Measurements from ENCODE around the gene HIGD1B.

Gene HIGD1B

DNA sequence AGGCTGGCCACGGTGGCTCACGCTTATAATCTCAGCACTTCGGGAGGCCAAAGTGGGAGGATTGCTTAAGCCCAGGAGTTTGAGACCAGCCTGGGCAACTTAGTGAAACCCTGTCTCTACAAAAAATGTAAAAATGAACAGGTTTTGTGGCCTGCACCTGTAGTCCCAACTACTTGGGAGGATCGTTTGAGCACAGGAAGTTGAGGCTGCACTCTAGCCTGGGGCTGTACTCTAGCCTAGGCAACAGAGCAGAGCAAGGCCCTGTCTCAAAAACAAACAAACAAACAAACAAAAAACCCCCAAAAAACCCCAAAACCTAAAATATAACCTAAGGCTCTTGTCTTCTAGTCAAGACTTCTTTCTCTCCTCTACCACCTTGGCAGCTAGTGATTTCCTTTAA, 7.4 kb upstream of the HIGD1B start:
- no peak for DNase-seq

GRCh38 chr17:44840936-44841335, 6.7 kb upstream of the HIGD1B start:
- DNase-seq = no peak

DNA sequence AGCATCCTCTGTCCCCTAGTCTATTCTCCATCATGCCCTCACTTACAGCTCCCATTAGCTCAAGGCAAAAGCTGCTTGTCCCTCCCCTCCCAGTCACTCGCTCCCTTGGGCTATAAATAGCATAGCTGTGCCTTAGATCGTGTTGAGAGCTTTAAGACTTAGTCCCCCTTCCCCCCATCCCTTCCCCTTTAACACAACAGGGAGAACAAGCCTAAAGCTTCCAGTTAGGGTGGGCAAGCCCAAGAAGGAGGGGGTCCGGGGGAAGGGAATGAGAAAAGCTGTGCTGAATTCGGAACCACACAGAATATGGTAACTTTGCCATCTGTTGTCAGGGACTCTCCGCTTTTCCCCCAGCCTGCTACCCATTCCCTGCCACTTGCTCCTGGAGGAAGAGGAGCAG, 4.9 kb upstream of the HIGD1B start:
- DNase-seq = no peak

GRCh38 chr17:44844390-44844830, 3.3 kb upstream of the HIGD1B start:
- DNase-seq = no peak

DNA sequence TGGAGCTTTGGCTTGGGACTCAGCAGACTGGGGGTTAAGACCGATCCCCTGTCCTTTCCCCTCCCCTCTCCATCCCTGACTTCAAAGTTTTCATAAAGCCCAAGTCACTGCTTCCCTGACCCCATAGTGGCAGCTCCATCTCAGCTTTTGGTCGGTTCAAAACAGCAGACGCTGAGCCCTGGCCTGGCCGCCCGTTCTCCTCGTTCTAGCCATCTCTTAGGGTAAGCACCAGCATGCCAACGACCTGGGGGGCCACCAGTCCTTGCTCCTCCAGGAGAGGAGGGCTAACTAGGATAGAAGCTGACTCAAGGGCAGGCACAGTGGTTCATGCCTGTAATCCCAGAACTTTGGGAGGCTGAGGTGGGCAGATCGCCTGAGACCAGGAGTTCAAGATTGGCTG, 1.5 kb upstream of the HIGD1B start:
- DNase-seq = no peak

GRCh38 chr17:44848257-44848795, 643 bp downstream of the HIGD1B start:
- DNase-seq = no peak

- no peak for DNase-seq
Measured at GRCh38 chr17:44848961-44849489, 1.3 kb downstream of the HIGD1B start.

DNA sequence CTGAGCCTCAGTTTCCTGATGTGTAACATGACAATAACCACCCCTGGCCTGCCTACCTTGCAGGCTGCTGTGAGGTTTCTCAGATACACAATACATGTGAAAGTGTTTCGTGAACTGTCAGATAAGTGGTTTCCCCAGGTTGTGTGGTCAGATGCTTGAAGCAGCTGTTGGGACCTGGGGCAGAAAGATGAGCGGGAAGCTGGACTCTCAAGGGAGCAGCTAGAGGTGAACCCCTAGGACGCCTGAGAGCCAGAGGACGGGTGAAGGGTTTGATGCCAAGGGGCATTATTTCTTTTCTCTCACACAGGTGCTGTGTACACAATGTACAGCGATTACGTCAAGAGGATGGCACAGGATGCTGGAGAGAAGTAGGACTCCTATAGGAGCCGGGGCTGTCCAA, 2.3 kb downstream of the HIGD1B start:
- DNase-seq = no peak

GRCh38 chr17:44850612-44851011, 2.9 kb downstream of the HIGD1B start:
- DNase-seq = peak; percentile 34

DNA sequence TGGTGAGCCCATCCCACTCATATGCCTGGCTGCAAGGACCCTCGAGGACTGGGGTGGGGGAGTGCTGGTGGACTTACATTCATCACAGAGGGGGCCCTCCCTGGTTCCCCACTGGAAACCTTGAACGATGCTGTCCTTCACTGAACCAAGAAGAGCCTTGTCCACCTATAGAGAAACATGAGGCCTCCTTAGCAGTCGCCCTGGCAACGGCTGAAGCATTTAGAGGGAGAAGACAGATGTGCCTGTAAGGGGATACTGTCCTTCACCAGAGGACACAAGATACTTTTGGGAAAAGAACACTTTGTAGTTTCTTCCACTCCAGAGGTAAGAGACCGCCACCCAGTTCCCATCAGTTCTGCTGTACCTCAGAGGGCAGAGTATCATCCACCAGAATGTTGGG, 6.5 kb downstream of the HIGD1B start:
- DNase-seq = no peak

GRCh38 chr17:44859701-44860100, 12.0 kb downstream of the HIGD1B start:
- DNase-seq = no peak

DNA sequence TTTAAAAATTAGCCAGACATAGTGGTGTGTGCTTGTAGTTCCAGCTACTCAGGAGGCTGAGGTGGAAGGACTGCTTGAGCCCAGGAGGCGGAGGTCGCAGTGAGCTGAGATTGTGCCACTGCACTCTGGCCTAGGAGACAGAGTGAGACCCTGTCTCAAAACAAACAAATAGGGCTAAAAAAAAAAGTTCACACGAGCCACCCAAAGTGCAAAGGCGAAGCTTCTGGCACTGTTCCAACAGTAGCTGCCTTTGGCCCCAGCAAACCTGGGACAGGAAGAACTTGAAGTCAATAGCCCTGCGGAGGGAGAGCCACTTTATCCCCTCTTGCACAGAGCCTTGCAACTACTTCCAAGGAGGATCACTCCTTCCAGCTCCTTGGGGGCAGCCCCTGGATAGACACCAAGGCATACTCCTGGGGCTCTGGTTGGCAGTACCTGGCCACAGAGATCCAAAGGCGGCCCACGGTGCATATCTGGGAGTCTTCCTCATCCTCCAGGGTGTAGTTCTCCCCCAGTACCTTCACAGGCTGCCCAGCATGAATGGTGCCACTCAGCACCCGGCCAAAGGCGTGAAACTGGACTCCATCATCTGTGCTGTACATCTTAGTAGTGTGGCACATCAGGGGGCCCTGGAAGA, 14.7 kb downstream of the HIGD1B start:
- DNase-seq = no peak

- no peak for DNase-seq
Measured at GRCh38 chr17:44863061-44863918, 15.6 kb downstream of the HIGD1B start.

GRCh38 chr17:44864831-44865230, 17.1 kb downstream of the HIGD1B start:
- no peak for DNase-seq

GRCh38 chr17:44865231-44865660, 17.6 kb downstream of the HIGD1B start:
- DNase-seq = peak; percentile 46

- DNase-seq = no peak
Measured at GRCh38 chr17:44865931-44866330, 18.2 kb downstream of the HIGD1B start.

GRCh38 chr17:44867841-44868240, 20.2 kb downstream of the HIGD1B start:
- no peak for DNase-seq

- DNase-seq = no peak
Measured at GRCh38 chr17:44871556-44871955, 23.9 kb downstream of the HIGD1B start.

DNA sequence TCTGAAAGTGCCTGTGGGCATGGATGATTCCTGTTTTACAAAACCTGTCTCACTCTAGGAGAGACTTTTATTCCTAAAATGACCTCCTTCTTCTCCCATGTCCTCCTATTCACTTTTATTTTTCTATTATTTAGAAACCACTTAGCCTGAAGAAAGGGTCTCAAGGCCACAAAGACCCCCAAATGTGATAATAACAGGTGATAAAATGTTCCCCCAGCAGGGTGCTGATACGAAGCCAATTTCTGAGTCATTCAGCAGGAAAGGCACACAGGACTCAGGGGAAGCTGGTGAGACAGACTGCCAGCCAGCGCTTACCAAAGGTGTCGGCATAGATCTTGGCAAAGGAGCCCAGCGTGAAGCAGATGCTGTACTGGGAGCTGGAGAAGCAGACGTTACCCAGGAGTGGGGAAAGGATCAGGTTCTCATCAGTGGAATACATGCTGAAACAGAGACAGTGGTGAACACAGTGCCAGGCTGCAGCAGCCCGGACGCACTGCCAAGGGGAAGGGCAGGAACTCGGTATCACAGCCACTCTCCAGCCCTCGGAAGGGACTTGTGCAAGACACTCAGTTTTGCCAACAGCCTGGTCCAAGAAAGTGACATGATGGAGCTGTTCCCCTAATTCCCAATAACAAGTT, 24.6 kb downstream of the HIGD1B start:
- DNase-seq = peak; percentile 69

DNA sequence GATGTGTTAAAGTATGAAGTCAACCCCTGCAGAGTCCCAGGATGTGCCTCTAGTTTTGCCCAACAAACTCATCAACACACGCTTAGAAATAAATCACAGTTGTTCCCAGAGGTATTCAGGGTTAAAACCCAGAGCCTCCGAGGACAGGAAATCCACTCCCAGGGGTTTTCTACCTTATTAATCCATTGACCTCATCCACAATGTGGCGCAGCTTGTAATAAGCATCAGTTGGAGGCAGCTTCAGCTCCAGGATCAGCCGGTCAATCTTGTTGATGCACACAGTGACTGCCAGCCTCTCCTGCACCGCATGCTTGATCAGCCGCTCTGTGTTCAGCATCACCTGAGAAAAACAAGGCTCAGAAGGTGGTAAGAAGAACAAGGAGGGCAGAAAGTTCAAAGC, 28.1 kb downstream of the HIGD1B start:
- DNase-seq = no peak

DNA sequence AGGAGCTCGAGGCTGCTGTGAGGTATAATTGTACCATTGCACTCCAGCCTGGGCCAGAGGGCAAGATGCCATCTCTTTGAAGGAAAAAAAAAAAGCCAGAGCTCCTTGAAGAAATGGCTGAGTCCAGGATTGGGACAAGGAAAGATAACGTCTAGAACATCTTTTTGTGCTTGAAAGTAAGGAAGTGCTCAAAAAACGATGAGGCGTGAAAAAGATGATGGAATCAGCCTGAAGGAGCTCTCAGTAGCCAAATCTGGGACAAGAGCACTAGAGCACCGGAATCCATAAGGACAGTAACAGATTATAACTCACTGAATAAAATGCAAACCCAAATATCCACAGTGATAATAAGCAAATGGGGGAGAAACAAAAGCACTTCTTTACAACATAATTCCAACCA, 29.4 kb downstream of the HIGD1B start:
- DNase-seq = no peak

DNA sequence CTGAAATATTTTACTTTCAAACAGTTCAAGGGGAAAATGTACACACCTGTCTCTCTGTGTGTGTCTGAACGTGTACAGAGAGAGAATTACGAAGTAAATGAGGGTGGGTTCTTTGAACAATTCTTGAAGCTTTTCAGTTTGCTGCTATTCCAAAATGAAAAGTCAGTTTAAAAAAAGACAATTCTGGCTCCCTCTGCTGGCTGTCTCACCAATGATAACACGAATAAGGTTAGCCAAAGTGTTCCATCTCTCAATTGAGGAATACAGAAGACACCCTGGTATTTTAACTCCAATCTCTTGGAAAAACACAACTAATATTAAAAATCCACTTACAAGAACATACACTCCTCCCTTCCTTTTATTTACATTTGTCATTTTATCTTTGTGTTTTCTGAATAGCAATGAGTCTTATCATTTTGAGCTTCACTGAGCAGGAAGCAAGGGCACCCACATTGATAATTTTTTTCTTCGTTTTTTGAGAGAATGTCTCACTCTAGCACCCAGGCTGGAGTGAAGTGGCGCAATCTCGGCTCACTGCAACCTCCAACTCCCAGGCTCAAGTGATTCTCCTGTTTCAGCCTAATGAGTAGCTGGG, 31.0 kb downstream of the HIGD1B start:
- peak; percentile 2 for DNase-seq

GRCh38 chr17:44879376-44879775, 31.7 kb downstream of the HIGD1B start:
- no peak for DNase-seq

All from NCI-H2171 (cell line).